Astrocyte (in vitro differentiated cells and primary cell): ENCODE data around the gene DCLK1. TPM values are rescaled to one million over a fixed set of nuclear protein-coding genes. Genes with fewer than 3 reads are reported as not detected.

ENCODE experiments used
- DNase-seq: peaks from one replicate; pipeline ENCODE4 v3.0.0-alpha.2; 2010; ENCODE audit warnings: low read depth
- FAIRE-seq: peaks from 2 replicates; lab custom pipeline; 2011; peaks lifted over from hg19 to GRCh38; lab: Jason Lieb, UNC
- H2AFZ ChIP-seq: 2 replicates; pipeline ENCODE4 v1.6.0; 2012; ENCODE audit warnings: low read depth, low read length, inconsistent platforms
- H3K27ac ChIP-seq: 2 replicates; pipeline ENCODE4 v1.5.1; 2011; ENCODE audit warnings: low read depth, low read length, inconsistent platforms
- H3K27me3 ChIP-seq: 2 replicates; pipeline ENCODE4 v1.6.0; 2011; ENCODE audit warnings: low read length, inconsistent platforms; ENCODE audit not compliant: insufficient read depth
- H3K36me3 ChIP-seq: 2 replicates; pipeline ENCODE4 v1.5.1; 2011; ENCODE audit warnings: low read length, inconsistent platforms; ENCODE audit not compliant: insufficient read depth
- H3K4me1 ChIP-seq: 2 replicates; pipeline ENCODE4 v1.5.1; 2011; ENCODE audit warnings: low read length, inconsistent platforms; ENCODE audit not compliant: insufficient read depth
- H3K4me2 ChIP-seq: 2 replicates; pipeline ENCODE4 v1.6.0; 2012; ENCODE audit warnings: low read length, inconsistent platforms
- H3K4me3 ChIP-seq: 2 replicates; pipeline ENCODE4 v1.5.1; 2011; ENCODE audit warnings: low read depth, mild to moderate bottlenecking, low read length, inconsistent platforms; ENCODE audit not compliant: insufficient read depth
- H3K79me2 ChIP-seq: 2 replicates; pipeline ENCODE4 v1.6.0; 2012; ENCODE audit warnings: mild to moderate bottlenecking, low read length, inconsistent platforms; ENCODE audit not compliant: insufficient read depth
- H3K9ac ChIP-seq: 2 replicates; pipeline ENCODE4 v1.6.0; 2012; ENCODE audit warnings: mild to moderate bottlenecking, low read length, inconsistent platforms
- H3K9me3 ChIP-seq: 2 replicates; pipeline ENCODE4 v1.5.1; 2012; ENCODE audit warnings: low read depth, mild to moderate bottlenecking, low read length, inconsistent platforms; ENCODE audit not compliant: insufficient read depth
- H4K20me1 ChIP-seq: 2 replicates; pipeline ENCODE4 v1.6.0; 2012; ENCODE audit warnings: low read length, inconsistent platforms; ENCODE audit not compliant: insufficient read depth
- H3K27ac Mint-ChIP-seq: one replicate; pipeline ENCODE4 v1.8.0; 2021; ENCODE audit warnings: mild to moderate bottlenecking, mixed read lengths; ENCODE audit not compliant: unreplicated experiment
- H3K27me3 Mint-ChIP-seq: one replicate; pipeline ENCODE4 v1.8.0; 2021; ENCODE audit warnings: low read depth, mixed read lengths; ENCODE audit not compliant: unreplicated experiment
- H3K36me3 Mint-ChIP-seq: one replicate; pipeline ENCODE4 v1.8.0; 2021; ENCODE audit warnings: low read depth, mixed read lengths; ENCODE audit not compliant: unreplicated experiment
- H3K4me1 Mint-ChIP-seq: one replicate; pipeline ENCODE4 v1.8.0; 2021; ENCODE audit warnings: low read depth, mixed read lengths; ENCODE audit not compliant: unreplicated experiment
- H3K4me3 Mint-ChIP-seq: one replicate; pipeline ENCODE4 v1.8.0; 2021; ENCODE audit warnings: mild to moderate bottlenecking, moderate library complexity, mixed read lengths; ENCODE audit not compliant: unreplicated experiment
- H3K9me3 Mint-ChIP-seq: one replicate; pipeline ENCODE4 v1.8.0; 2021; ENCODE audit warnings: mild to moderate bottlenecking, mixed read lengths; ENCODE audit not compliant: unreplicated experiment
- EZH2 ChIP-seq: IDR thresholded peaks from 2 replicates; pipeline ENCODE4 v1.6.1; 2012; ENCODE audit warnings: mild to moderate bottlenecking, low read length, inconsistent platforms; ENCODE audit not compliant: insufficient read depth
- total RNA-seq: library from RNA; stranded (reverse); gene quantifications from 2 replicates; pipeline ENCODE4 v1.2.1, GENCODE V29; 2021
- TF ChIP-seq, protein P1 (sequence below): IDR thresholded peaks from 2 replicates; pipeline ENCODE4 v1.5.1; 2011; ENCODE audit warnings: low read depth, mild to moderate bottlenecking, inconsistent platforms, low read length, moderate library complexity; ENCODE audit not compliant: insufficient read depth

The DCLK1 gene
- total RNA-seq, 1 donor from 2014 or later = 4.9 TPM

- no peak overlapping the region for H2AFZ ChIP-seq
- no peaks in the 10 kb centered on the region for H3K36me3 ChIP-seq
- no peak overlapping the region for H3K4me3 ChIP-seq
- H3K4me1 ChIP-seq = peaks cover 3% of the 10 kb centered on the region
- H3K4me2 ChIP-seq = no peak overlapping the region
- no peaks in the 10 kb centered on the region for H3K27me3 ChIP-seq
- H3K9me3 ChIP-seq = no peaks in the 10 kb centered on the region
- no peaks in the 10 kb centered on the region for H4K20me1 ChIP-seq
- Mint-ChIP-seq H3K36me3 (no peaks in the 10 kb centered on the region), H3K9me3 (no peaks in the 10 kb centered on the region), H3K4me1 (no peaks in the 10 kb centered on the region), H3K27me3 (peaks cover 8% of the 10 kb centered on the region), H3K27ac (no peak overlapping the region), H3K4me3 (no peak overlapping the region)
- DNase-seq (no peak), FAIRE-seq (no peak)
- TF ChIP-seq EZH2 = no peak
- TF ChIP-seq, protein P1, sequence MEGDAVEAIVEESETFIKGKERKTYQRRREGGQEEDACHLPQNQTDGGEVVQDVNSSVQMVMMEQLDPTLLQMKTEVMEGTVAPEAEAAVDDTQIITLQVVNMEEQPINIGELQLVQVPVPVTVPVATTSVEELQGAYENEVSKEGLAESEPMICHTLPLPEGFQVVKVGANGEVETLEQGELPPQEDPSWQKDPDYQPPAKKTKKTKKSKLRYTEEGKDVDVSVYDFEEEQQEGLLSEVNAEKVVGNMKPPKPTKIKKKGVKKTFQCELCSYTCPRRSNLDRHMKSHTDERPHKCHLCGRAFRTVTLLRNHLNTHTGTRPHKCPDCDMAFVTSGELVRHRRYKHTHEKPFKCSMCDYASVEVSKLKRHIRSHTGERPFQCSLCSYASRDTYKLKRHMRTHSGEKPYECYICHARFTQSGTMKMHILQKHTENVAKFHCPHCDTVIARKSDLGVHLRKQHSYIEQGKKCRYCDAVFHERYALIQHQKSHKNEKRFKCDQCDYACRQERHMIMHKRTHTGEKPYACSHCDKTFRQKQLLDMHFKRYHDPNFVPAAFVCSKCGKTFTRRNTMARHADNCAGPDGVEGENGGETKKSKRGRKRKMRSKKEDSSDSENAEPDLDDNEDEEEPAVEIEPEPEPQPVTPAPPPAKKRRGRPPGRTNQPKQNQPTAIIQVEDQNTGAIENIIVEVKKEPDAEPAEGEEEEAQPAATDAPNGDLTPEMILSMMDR = no peak
- no peaks in the 10 kb centered on the region for H3K79me2 ChIP-seq
- no peak overlapping the region for H3K27ac ChIP-seq
- H3K9ac ChIP-seq = no peak overlapping the region
These were observed 408.1 kb downstream of the DCLK1 start for GRCh38 chr13:35723053-35723461.

GRCh38 chr13:35722458-35723052 is 408.6 kb downstream of the DCLK1 start:
- no peaks in the 10 kb centered on the region for H3K4me1 Mint-ChIP-seq
- H3K36me3 Mint-ChIP-seq = no peaks in the 10 kb centered on the region
- Histone ChIP-seq H3K9ac (no peak overlapping the region), H3K4me3 (no peak overlapping the region), H3K27me3 (no peaks in the 10 kb centered on the region), H2AFZ (no peak overlapping the region), H4K20me1 (no peaks in the 10 kb centered on the region), H3K27ac (no peak overlapping the region), H3K36me3 (no peaks in the 10 kb centered on the region), H3K4me2 (no peak overlapping the region), H3K79me2 (no peaks in the 10 kb centered on the region), H3K9me3 (no peaks in the 10 kb centered on the region), H3K4me1 (peaks cover 3% of the 10 kb centered on the region)
- FAIRE-seq (no peak), DNase-seq (no peak)
- no peaks in the 10 kb centered on the region for H3K9me3 Mint-ChIP-seq
- H3K4me3 Mint-ChIP-seq = no peak overlapping the region
- H3K27ac Mint-ChIP-seq = no peak overlapping the region
- TF ChIP-seq EZH2 = no peak
- TF ChIP-seq, protein P1 = no peak
- peaks cover 8% of the 10 kb centered on the region for H3K27me3 Mint-ChIP-seq
